ENCODE data around the gene YLPM1.

GRCh38 chr14:74841230-74842207, 78.4 kb downstream of the YLPM1 start:
- TF ChIP-seq POLR2A (IDR thresholded peaks at IDR 0.05): no peak
- no peak for TF ChIP-seq CTCF (IDR thresholded peaks at IDR 0.05)
- TF ChIP-seq EP300 (IDR thresholded peaks at IDR 0.05): no peak

Data from stomach (tissue), 4 donors.